KOPT-K1 (cell line): ENCODE results near the gene LIPH.
"Not testable (repeated sequence)": the region's sequence is repeated elsewhere in the genome, so short reads cannot be mapped to it uniquely, and the experiment has no call there.

Experiments
- H3K27ac ChIP-seq: fragments of 200-600 bp; sonication (generic); 2 replicates; pipeline ENCODE4 v1.5.1; 2016; ENCODE audit warnings: antibody characterized with exemption, mild to moderate bottlenecking, low read depth, low read length; ENCODE audit not compliant: poor library complexity, severe bottlenecking
- H3K36me3 ChIP-seq: fragments of 200-600 bp; sonication (generic); 2 replicates; pipeline ENCODE4 v1.5.1; 2017; ENCODE audit warnings: antibody characterized with exemption, mild to moderate bottlenecking, low read length, moderate library complexity; ENCODE audit not compliant: insufficient read depth
- H3K9me3 ChIP-seq: fragments of 200-600 bp; sonication (generic); 2 replicates; pipeline ENCODE4 v1.5.1; 2017; ENCODE audit warnings: antibody characterized with exemption, low read length, mild to moderate bottlenecking; ENCODE audit not compliant: insufficient read depth, poor library complexity, severe bottlenecking

The LIPH gene

DNA sequence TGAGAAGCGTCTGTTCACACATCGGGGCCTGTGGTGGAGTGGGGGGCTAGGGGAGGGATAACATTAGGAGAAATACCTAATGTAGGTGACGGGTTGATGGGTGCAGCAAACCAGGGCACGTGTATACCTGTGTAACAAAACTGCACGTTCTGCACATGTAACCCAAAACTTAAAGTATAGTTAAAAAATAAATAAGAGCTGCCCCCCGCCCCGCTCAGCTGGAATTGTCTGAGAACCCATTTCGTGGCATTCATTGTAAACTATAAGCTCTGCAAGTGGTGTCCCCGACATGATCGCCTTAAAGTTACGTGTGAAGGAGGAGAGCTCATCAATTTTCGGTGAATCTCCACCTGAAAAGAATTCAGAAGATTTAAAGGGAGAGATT lies 7.3 kb upstream of the LIPH start:
- Histone ChIP-seq H3K36me3 (no peaks in the 10 kb centered on the region), H3K9me3 (no peaks in the 10 kb centered on the region), H3K27ac (no peak overlapping the region)

DNA sequence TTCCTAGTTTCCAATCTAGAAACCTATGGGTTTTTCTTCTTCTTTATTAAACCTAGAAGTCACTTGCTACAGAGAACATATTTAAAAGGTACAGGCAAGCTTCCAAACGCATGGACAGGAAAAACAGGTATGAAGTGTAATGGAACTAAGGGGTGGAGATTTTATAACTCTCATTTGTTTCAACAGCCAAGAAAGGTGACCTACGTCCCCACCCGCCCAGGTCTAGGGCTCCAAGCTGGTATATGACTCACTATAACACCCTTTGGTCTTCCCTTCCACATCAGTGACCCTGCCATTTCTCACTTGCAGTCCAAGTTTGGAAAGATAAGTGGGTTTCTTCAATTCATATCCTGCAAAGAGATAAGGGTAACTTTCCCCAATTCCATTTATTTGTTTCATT lies 6.0 kb upstream of the LIPH start:
- no peaks in the 10 kb centered on the region for H3K36me3 ChIP-seq
- H3K27ac ChIP-seq = no peak overlapping the region
- H3K9me3 ChIP-seq = no peaks in the 10 kb centered on the region

DNA sequence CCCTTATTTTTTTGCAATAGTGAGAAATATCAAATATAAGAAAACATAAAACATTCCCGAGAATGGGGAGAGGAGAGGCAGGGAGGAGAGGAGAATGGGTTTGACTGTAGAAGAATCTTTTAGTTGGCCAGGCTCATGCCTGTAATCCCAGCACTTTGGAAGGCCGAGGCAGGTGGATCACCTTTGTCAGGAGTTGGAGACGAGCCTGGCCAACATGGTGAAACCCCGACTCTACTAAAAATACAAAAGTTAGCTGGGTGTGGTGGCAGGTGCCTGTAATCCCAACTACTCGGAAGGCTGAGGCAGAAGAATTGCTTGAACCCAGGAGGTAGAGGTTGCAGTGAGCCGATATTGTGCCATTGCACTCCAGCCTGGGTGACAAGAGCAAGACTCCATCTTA lies 4.3 kb upstream of the LIPH start:
- H3K36me3 ChIP-seq, H3K27ac ChIP-seq, H3K9me3 ChIP-seq: not testable (repeated sequence)

DNA sequence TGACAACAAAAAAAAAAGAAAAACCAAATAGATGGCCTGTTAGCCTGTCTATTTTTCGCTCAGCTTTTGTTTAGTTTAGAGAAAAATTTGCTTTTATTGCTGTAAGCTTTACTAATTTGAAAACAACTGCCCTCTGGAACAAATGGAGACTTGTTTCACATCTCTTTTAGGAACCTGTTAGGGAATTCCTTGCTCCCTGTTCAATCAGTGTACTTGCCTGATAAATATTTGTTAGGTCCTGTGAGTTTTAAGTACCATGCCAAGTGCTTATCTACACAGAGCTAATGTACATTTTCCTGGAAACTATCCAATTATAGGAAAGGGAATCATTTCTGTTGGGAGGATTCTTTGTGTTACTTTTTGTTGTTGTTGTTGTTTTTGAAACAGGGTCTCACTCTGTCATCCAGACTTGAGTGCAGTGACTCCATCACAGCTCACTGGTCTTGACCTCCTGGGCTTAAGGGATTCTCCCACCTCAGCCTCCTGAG lies 3.5 kb upstream of the LIPH start:
- Histone ChIP-seq H3K27ac (no peak overlapping the region), H3K36me3 (no peaks in the 10 kb centered on the region), H3K9me3 (no peaks in the 10 kb centered on the region)

DNA sequence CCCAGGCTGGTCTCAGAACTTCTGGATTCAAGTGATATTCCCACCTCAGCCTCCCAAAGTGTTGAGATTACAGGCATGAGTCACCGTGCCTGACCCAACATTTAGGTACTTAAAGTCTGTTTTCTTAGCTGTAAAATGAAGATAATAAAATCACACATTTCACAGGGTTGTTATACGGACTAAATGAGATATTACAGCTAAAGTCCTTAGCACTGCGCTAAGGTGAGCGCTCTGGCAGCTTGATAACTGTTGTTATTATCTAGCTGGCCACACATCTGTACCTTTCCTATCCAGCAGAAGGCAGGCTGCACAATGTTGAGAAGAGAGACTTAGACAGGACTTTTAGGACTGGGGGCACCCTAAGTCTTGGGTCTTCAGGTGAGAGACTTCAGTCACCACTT lies 2.7 kb upstream of the LIPH start:
- H3K9me3 ChIP-seq = no peaks in the 10 kb centered on the region
- H3K36me3 ChIP-seq = no peaks in the 10 kb centered on the region
- no peak overlapping the region for H3K27ac ChIP-seq

DNA sequence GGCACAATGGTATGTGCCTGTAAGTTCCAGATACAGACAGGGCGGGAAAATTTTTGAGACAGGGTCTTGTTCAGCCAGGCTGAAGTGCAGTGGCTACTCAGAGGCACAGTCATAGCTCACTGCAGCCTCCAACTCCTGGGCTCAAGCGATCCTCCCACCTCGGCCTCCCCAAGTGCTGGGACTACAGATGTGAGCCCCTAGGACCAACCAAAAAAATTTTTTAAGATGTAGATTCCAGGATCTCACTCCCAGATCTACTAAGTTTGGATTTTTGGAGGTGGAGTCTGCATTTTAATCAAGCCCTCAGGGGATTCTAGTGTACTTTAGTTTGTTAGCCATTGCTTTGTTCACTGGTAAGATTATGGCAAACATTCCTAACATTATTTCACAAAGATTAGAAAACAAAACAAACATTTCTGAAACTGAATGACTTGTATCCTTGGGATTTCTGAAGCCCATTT lies 2.7 kb downstream of the LIPH start:
- no peak overlapping the region for H3K27ac ChIP-seq
- H3K36me3 ChIP-seq = no peaks in the 10 kb centered on the region
- no peaks in the 10 kb centered on the region for H3K9me3 ChIP-seq

DNA sequence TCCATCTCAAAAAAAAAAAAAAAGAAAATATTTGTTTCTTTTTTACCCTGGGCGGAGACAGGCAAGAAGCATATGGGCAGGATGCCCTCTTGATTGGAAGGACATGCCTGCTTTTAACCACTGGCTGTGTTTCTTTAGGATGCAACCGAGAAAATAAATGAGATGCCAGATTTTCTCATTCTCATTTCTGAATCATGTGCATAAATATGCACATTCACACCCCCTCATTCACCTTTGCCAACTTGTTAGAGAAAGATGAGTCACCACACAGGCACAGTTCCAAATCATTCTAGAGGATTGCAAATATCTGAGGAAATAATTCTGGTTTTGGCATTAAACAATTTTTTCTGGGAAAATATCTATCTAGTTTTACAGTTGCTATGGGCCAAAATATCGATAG lies 3.3 kb downstream of the LIPH start:
- Histone ChIP-seq H3K36me3 (no peaks in the 10 kb centered on the region), H3K27ac (no peak overlapping the region), H3K9me3 (no peaks in the 10 kb centered on the region)

DNA sequence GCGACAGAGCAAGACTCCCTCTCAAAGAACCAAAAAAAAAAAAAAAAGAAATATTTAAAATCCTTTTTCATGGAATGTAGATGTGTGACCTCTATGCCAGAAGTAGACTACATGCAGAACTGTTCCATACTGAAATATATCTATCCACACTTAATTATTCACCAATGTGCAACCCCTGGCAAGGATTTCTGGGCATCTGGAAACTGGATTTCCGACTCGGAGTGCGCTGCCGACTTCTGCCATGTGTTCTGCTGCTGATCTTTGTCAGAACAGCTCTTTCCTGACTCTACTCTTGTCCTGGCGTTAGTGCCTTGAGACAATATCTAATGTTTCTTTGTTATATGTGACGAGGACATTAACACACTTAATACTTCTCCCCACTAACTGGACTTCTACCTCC lies 11.7 kb downstream of the LIPH start:
- Histone ChIP-seq H3K36me3 (no peaks in the 10 kb centered on the region), H3K27ac (no peak overlapping the region), H3K9me3 (no peaks in the 10 kb centered on the region)

DNA sequence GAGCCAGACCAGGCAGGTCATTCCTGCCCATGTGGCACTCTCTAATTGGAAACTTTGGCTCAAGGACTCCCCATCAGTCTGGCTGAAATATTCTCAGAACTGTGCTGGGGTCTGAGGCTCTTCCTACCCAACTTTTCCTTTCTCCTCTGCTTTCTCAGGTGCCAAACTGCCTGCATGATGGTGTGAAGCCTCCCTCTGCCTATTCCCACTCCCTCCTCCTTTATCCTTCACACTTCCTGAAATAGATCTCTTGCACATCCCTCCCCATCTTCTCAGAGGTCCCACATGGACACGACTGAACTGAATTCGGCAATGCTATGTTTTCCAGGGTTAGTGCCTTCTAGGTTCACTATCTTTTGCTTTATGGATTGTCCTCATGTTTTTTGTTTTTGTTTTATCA lies 12.5 kb downstream of the LIPH start:
- H3K27ac ChIP-seq = no peak overlapping the region
- H3K9me3 ChIP-seq = no peaks in the 10 kb centered on the region
- no peaks in the 10 kb centered on the region for H3K36me3 ChIP-seq

DNA sequence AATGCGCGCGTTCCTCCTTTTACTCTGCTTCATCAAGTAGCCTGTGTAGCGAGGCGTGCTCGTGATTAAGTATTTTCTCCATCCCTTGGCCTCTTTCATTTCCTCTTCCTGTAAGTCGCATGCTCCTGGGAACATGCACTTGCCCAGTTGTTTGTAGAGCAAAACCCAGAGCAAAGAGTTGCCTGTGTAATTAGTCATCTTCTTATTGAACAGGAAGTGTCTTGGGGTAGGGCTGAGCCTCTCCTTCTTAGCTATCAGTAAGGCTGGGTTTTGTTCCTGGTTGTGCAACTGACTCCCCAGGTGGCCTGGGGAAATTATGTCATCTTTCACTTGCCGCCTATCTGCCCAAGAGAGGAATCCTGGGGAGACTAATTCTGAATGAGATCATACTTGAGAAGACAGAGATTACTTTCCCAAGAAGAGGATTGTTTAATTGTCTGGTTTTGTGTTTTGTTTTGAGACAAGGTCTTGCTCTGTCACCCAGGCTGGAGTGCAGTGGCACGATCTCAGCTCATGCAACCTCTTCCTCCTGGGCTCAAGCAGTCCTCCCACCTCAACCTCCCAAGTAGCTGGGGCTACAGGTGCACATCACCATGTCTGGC lies 14.9 kb downstream of the LIPH start:
- Histone ChIP-seq H3K27ac (no peak overlapping the region), H3K36me3 (no peaks in the 10 kb centered on the region), H3K9me3 (no peaks in the 10 kb centered on the region)

DNA sequence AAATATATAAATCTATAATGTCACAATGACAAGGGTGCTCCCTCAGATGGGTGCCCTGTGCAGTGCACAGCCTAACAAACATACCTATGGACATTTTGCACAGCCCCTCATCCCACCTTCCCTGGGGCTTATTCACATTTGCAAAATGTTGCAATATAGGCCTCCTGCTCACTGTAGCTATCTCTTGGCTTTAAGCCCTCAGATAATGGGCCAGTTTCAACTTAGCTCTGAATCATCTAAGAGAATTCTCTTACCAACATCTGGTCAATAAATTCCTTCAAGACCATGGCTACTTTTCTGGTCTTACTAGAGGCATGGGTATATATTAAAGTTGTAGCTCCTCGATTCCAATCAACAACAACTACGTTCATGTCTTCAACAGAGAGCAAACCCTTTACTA lies 17.9 kb downstream of the LIPH start:
- H3K36me3 ChIP-seq = no peaks in the 10 kb centered on the region
- no peaks in the 10 kb centered on the region for H3K9me3 ChIP-seq
- H3K27ac ChIP-seq = no peak overlapping the region

DNA sequence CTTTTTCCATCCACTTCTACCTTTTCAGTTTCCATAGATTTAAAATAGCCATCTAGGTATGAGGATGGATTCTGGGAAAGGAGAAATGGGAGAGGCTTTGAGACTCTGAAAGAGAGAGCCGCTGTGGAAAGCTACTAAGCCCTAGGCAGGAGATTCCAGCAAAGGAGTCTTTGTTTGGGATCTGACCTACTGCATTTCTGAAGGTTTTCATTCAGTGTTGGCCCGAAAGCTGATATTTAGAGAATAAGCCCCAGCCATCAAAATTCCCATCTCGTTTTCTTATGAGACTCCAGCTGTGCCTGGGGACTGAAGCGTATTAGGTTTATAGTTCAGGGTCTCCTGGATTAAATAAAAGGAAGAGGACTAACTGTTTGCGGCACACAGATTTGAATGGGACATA lies 19.5 kb downstream of the LIPH start:
- no peaks in the 10 kb centered on the region for H3K9me3 ChIP-seq
- H3K36me3 ChIP-seq = no peaks in the 10 kb centered on the region

DNA sequence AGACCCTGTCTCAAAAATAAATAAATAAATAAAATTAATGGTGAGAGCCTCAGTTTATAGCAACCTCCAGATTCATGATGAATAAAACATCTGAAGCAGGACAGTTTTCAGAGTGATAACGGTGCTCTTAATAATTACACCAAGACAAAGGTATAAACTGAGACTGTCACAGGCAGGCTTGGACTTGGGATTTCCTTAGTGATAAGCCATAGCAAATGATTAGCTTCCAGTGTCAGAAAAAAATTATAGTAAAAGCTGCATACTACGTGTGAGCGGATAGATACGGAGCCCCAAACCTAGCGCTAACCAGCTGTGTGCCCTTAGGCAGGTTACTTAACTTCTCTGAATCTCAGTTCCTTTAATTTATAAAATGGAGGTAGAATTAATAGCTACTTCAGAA lies 21.5 kb downstream of the LIPH start:
- Histone ChIP-seq H3K36me3 (no peaks in the 10 kb centered on the region), H3K9me3 (no peaks in the 10 kb centered on the region), H3K27ac (no peak overlapping the region)

More for the DNA sequence above, 19.5 kb downstream of the LIPH start:
- no peak overlapping the region for H3K27ac ChIP-seq

DNA sequence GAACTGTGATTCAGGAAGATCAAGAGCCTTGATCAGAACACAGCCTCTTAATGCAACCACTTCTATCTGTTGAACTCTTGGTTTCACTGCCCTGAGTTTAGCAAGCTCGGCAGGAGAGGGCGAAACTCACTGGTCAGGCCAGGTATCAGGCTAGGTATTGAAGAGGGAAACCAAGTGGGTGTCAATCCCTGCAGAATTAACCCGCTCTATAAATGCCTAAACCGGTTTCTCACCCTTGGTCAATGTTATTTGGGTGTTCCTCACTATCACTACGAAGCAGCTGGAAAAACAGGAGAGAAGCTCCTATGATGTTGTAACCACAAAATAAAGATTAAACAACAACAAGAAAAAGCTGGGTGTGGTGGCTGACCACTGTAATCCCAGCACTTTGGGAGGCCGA lies 23.9 kb downstream of the LIPH start:
- H3K9me3 ChIP-seq = no peaks in the 10 kb centered on the region
- no peaks in the 10 kb centered on the region for H3K36me3 ChIP-seq
- no peak overlapping the region for H3K27ac ChIP-seq

DNA sequence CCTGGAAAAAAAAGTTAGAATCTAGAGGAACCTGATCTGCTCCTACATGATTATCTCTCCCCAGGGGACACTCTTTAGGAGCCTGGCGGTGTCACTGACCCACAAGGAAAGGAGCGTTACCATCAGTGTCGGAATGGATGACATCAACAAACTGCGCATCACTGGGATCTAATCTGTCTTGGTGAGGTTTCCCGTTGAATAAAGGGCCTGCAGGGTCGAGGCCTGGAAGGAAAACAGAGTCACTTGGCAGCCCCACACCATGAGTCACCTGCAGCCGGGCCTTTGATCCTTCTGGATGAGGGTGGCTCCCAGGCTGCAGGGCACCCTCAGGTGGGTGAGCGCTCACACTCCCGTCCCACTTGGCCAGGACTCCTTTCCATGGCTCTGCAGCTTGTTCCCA lies 25.0 kb downstream of the LIPH start:
- Histone ChIP-seq H3K9me3 (no peaks in the 10 kb centered on the region), H3K36me3 (no peaks in the 10 kb centered on the region), H3K27ac (no peak overlapping the region)

DNA sequence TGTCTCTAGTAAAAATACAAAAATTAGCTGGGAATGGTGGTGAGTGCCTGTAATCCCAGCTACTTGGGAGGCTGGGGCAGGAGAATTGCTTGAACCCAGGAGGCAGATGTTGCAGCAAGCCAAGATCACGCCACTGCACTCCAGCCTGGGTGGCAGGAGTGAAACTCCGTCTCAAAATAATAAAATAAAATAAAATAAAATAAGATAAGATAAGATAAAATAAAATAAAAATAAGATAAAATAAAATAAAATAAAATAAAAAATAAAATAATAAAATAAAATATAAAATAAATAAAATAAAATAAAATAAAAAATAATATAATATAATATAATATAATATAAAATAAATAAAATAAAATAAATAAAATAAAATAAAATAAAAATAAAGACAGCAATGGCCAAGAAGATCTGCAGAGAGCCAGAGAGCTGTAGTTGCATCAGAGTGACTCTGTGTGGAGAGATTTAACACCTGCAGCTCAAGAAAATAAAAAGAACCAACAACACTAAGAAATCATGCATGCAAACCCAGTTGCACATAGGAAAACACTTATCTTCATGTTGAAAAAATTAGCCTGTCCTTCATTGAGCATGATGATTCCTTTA lies 25.9 kb downstream of the LIPH start:
- Histone ChIP-seq H3K9me3 (no peaks in the 10 kb centered on the region), H3K36me3 (no peaks in the 10 kb centered on the region), H3K27ac (no peak overlapping the region)
